ENCODE data around the gene ACTA2.

ACTA2 gene

GRCh38 chr10:88992921-88993524 is 40.5 kb upstream of the ACTA2 start:
- peak overlapping the region; percentile 90 for H3K4me3 ChIP-seq (ENCODE audit: low read length)
- peak; percentile 59 for DNase-seq (ENCODE audit: low read depth)
- TF ChIP-seq CTCF (conservative IDR thresholded peaks at IDR 0.05; ENCODE audit: low read length): no peak

DNA sequence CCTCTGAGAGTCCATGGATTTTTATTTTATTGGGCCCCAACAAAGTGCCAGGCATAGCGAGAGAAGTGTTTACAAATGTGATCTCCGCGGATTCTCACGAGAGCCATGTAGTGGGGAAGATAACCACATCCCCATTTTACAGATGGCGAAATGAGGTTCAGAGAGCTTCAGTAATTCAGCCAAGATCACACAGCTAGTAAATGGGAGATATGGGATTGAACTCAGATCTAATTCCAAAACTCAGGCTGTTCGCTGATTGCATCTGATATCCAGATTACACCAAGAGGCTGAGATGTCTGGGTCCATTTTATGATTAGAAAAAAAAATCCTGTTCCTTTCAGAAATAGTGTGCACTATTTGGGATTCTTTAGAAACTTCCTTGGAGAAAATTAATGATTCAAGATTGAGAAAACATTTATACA is 39.3 kb upstream of the ACTA2 start:
- H3K4me3 ChIP-seq (ENCODE audit: low read length): peak overlapping the region; percentile 90
- no peak for DNase-seq (ENCODE audit: low read depth)
- no peak for TF ChIP-seq CTCF (conservative IDR thresholded peaks at IDR 0.05; ENCODE audit: low read length)

GRCh38 chr10:88991161-88991898 is 38.8 kb upstream of the ACTA2 start:
- DNase-seq (ENCODE audit: low read depth): peak; percentile 70
- TF ChIP-seq CTCF (conservative IDR thresholded peaks at IDR 0.05; ENCODE audit: low read length): peak; percentile 18; the same call in 1 of the 2 replicates
- peak overlapping the region; percentile 90 for H3K4me3 ChIP-seq (ENCODE audit: low read length)

- no peak for TF ChIP-seq CTCF (conservative IDR thresholded peaks at IDR 0.05; ENCODE audit: low read length)
- DNase-seq (ENCODE audit: low read depth): peak; percentile 77
- H3K4me3 ChIP-seq (ENCODE audit: low read length): peak within 1 kb of the TSS; percentile 90
Measured at GRCh38 chr10:88990384-88991160, 38.0 kb upstream of the ACTA2 start, which contains the start of gene FAS. FAS (plus strand) TSS chr10:88990798; CDS start chr10:88990877, 79 bp downstream.

DNA sequence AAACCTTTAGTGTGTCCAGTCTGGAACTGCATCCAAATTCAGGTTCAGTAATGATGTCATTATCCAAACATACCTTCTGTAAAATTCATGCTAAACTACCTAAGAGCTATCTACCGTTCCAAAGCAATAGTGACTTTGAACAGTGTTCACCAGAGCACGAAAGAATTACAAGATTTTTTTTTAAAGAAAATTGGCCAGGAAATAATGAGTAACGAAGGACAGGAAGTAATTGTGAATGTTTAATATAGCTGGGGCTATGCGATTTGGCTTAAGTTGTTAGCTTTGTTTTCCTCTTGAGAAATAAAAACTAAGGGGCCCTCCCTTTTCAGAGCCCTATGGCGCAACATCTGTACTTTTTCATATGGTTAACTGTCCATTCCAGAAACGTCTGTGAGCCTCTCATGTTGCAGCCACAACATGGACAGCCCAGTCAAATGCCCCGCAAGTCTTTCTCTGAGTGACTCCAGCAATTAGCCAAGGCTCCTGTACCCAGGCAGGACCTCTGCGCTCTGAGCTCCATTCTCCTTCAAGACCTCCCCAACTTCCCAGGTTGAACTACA is 37.3 kb upstream of the ACTA2 start:
- H3K4me3 ChIP-seq (ENCODE audit: low read length): peak overlapping the region; percentile 90
- peak; percentile 94 for DNase-seq (ENCODE audit: low read depth)
- no peak for TF ChIP-seq CTCF (conservative IDR thresholded peaks at IDR 0.05; ENCODE audit: low read length)

DNA sequence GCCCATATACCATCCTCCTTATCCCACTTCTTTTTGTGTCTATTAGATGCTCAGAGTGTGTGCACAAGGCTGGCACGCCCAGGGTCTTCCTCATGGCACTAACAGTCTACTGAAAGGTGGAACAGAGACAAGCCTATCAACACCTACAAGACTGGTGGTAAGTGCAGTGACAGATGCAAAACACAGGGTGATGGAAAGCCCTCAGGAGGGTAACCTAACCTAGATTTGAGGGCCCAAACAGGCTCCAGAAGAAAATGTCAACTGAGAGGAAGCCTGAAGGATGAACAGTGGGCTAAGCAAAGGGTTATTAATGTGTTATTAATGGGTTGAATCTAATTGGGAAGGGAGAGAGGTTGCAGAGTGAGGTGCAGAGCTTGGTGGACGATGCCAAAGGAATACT is 36.9 kb upstream of the ACTA2 start:
- no peak for DNase-seq (ENCODE audit: low read depth)
- H3K4me3 ChIP-seq (ENCODE audit: low read length): peak overlapping the region; percentile 90
- no peak for TF ChIP-seq CTCF (conservative IDR thresholded peaks at IDR 0.05; ENCODE audit: low read length)
